ENCODE data around the gene CDC45. TPM values are rescaled to one million over a fixed set of nuclear protein-coding genes. Genes with fewer than 3 reads are reported as not detected.

Gene CDC45
- total and polyA plus RNA-seq, 7 experiments from 2014 or later: 0.35 to 57.7 (median 0.85) TPM

GRCh38 chr22:19447330-19448075 lies 32.2 kb upstream of the CDC45 start, which contains the start of gene C22orf39:
Gene C22orf39, minus strand, starts transcription at chr22:19447711. Its CDS starts 23 bp downstream, at chr22:19447688.
- H3K4me1 ChIP-seq (ENCODE audit: control insufficient read depth in 2 of 2, insufficient read depth in 2 of 2, low read length in 2 of 2): peaks cover 18 to 26% of the 10 kb centered on the region in 2 donors
- peak within 1 kb of the TSS; percentile 81 for H3K27ac ChIP-seq (ENCODE audit: low read depth, low read length)
- Mint-ChIP-seq H3K4me1 (peaks cover 21 to 61% (median 48%) of the 10 kb centered on the region in 7 donors), H3K27ac (peak within 1 kb of the TSS; percentile 84 to 97 (median 94)), H3K27me3 (no peaks in the 10 kb centered on the region), H3K9me3 (no peaks in the 10 kb centered on the region), H3K4me3 (peak within 1 kb of the TSS; percentile 84 to 99 (median 92)), H3K36me3 (peaks cover 4 to 16% (median 5%) of the 10 kb centered on the region in 5 donors)
- intact Hi-C loops (cut with micrococcal nuclease): loop anchor here (1.0 to 5.0 kb wide), 9 partner anchors 15 to 325 kb away; partner anchors contain the start of genes DGCR2 (in 2 of the 2), MRPL40 (in 2 of the 2) and ESS2 (in 1 of the 2)
- POLR2A ChIA-PET: interaction anchor here (1.0 to 3.3 kb wide), 12 partner anchors 8 to 332 kb away, joined by 3 to 41 read pairs (median 4); partner anchors contain the start of genes CDC45, HIRA, MRPL40 and UFD1
- H3K4me3 ChIP-seq (ENCODE audit: low read length): peak within 1 kb of the TSS; percentile 65
- peaks cover 0 to 29% (median 0%) of the 10 kb centered on the region in 3 experiments for H3K36me3 ChIP-seq (ENCODE audit: control insufficient read depth in 2 of 3, insufficient read depth in 3 of 3, low read length in 3 of 3)
- DNase-seq (peak; percentile 69 to 93 (median 90)), ATAC-seq (peak; percentile 94)
- no peaks in the 10 kb centered on the region for H3K9me3 ChIP-seq (ENCODE audit: control insufficient read depth in 2 of 3, low read length in 3 of 3)
- no peaks in the 10 kb centered on the region for H3K27me3 ChIP-seq (ENCODE audit: control insufficient read depth in 2 of 2, insufficient read depth in 2 of 2, low read length in 2 of 2)
- CTCF ChIA-PET: interaction anchor here (0.6 kb wide), 1 partner anchor 34 kb away, joined by 3 read pairs; no protein-coding TSS in a partner anchor

GRCh38 chr22:19448076-19448607 lies 31.6 kb upstream of the CDC45 start:
- Histone ChIP-seq H3K4me1 (ENCODE audit: control insufficient read depth in 2 of 2, insufficient read depth in 2 of 2, low read length in 2 of 2) (peaks cover 18 to 26% of the 10 kb centered on the region in 2 donors), H3K36me3 (ENCODE audit: control insufficient read depth in 2 of 3, insufficient read depth in 3 of 3, low read length in 3 of 3) (peaks cover 0 to 32% (median 0%) of the 10 kb centered on the region in 3 experiments), H3K27ac (ENCODE audit: low read depth, low read length) (peak overlapping the region; percentile 81), H3K4me3 (ENCODE audit: low read length) (peak overlapping the region; percentile 65), H3K9me3 (ENCODE audit: control insufficient read depth in 2 of 3, low read length in 3 of 3) (no peaks in the 10 kb centered on the region), H3K27me3 (ENCODE audit: control insufficient read depth in 2 of 2, insufficient read depth in 2 of 2, low read length in 2 of 2) (no peaks in the 10 kb centered on the region)
- H3K4me1 Mint-ChIP-seq: peaks cover 21 to 56% (median 47%) of the 10 kb centered on the region in 7 donors
- ChIA-PET POLR2A (interaction anchor here (1.3 to 3.3 kb wide), 10 partner anchors 8 to 148 kb away, joined by 3 to 41 read pairs (median 5); partner anchors contain the start of genes CDC45, HIRA, MRPL40 and UFD1), CTCF (interaction anchor here (0.6 kb wide), 1 partner anchor 33 kb away, joined by 3 read pairs; no protein-coding TSS in a partner anchor)
- ATAC-seq: peak; percentile 33
- intact Hi-C loops (cut with micrococcal nuclease): loop anchor here in 1 of 2 donors (5.0 kb wide), 1 partner anchor 326 kb away; the partner anchor contains the start of gene DGCR2
- H3K9me3 Mint-ChIP-seq: no peaks in the 10 kb centered on the region
- peak overlapping the region; percentile 84 to 97 (median 94) for H3K27ac Mint-ChIP-seq
- H3K27me3 Mint-ChIP-seq: no peaks in the 10 kb centered on the region
- DNase-seq: peak in 2 of 9 donors; percentile 30 to 34
- peak overlapping the region; percentile 84 to 99 (median 92) for H3K4me3 Mint-ChIP-seq
- H3K36me3 Mint-ChIP-seq: peaks cover 2 to 18% (median 5%) of the 10 kb centered on the region in 5 donors

- ChIA-PET POLR2A (interaction anchor here (1.3 to 3.3 kb wide), 2 partner anchors 13 to 17 kb away, joined by 4 to 41 read pairs; partner anchors contain the start of genes HIRA and MRPL40), CTCF (no interaction called here)
- DNase-seq (peak in 1 of 9 donors; percentile 37), ATAC-seq (no peak)
- H3K4me3 ChIP-seq (ENCODE audit: low read length): peak overlapping the region; percentile 65
- peak overlapping the region in 8 of 9 donors; percentile 37 to 97 (median 92) for H3K27ac Mint-ChIP-seq
- H3K4me1 Mint-ChIP-seq: peaks cover 21 to 49% (median 40%) of the 10 kb centered on the region in 7 donors
- H3K9me3 ChIP-seq (ENCODE audit: control insufficient read depth in 2 of 3, low read length in 3 of 3): no peaks in the 10 kb centered on the region
- H3K27me3 ChIP-seq (ENCODE audit: control insufficient read depth in 2 of 2, insufficient read depth in 2 of 2, low read length in 2 of 2): no peaks in the 10 kb centered on the region
- H3K4me1 ChIP-seq (ENCODE audit: control insufficient read depth in 2 of 2, insufficient read depth in 2 of 2, low read length in 2 of 2): peaks cover 18 to 26% of the 10 kb centered on the region in 2 donors
- peak overlapping the region; percentile 38 to 96 (median 90) for H3K4me3 Mint-ChIP-seq
- H3K27me3 Mint-ChIP-seq: no peaks in the 10 kb centered on the region
- H3K36me3 ChIP-seq (ENCODE audit: control insufficient read depth in 2 of 3, insufficient read depth in 3 of 3, low read length in 3 of 3): peaks cover 0 to 34% (median 7%) of the 10 kb centered on the region in 3 experiments
- H3K27ac ChIP-seq (ENCODE audit: low read depth, low read length): peak overlapping the region; percentile 81
- intact Hi-C loops (cut with micrococcal nuclease): loop anchor here in 1 of 2 donors (5.0 kb wide), 1 partner anchor 327 kb away; the partner anchor contains the start of gene DGCR2
- peaks cover 0 to 21% (median 5%) of the 10 kb centered on the region in 5 donors for H3K36me3 Mint-ChIP-seq
- no peaks in the 10 kb centered on the region for H3K9me3 Mint-ChIP-seq
These were observed 30.8 kb upstream of the CDC45 start for GRCh38 chr22:19448739-19449421.

- DNase-seq (no peak), ATAC-seq (no peak)
- Histone ChIP-seq H3K4me3 (ENCODE audit: low read length) (no peak overlapping the region), H3K27me3 (ENCODE audit: control insufficient read depth in 2 of 2, insufficient read depth in 2 of 2, low read length in 2 of 2) (no peaks in the 10 kb centered on the region), H3K27ac (ENCODE audit: low read depth, low read length) (no peak overlapping the region), H3K9me3 (ENCODE audit: control insufficient read depth in 2 of 3, low read length in 3 of 3) (no peaks in the 10 kb centered on the region), H3K36me3 (ENCODE audit: control insufficient read depth in 2 of 3, insufficient read depth in 3 of 3, low read length in 3 of 3) (peaks cover 0 to 34% (median 12%) of the 10 kb centered on the region in 3 experiments), H3K4me1 (ENCODE audit: control insufficient read depth in 2 of 2, insufficient read depth in 2 of 2, low read length in 2 of 2) (peaks cover 18 to 24% of the 10 kb centered on the region in 2 donors)
- H3K9me3 Mint-ChIP-seq: no peaks in the 10 kb centered on the region
- peak overlapping the region in 6 of 9 donors; percentile 19 to 93 (median 48) for H3K27ac Mint-ChIP-seq
- peaks cover 2 to 20% (median 10%) of the 10 kb centered on the region in 5 donors for H3K36me3 Mint-ChIP-seq
- intact Hi-C loops (cut with micrococcal nuclease): loop anchor here in 1 of 2 donors (5.0 kb wide), 1 partner anchor 327 kb away; the partner anchor contains the start of gene DGCR2
- H3K4me1 Mint-ChIP-seq: peaks cover 19 to 45% (median 38%) of the 10 kb centered on the region in 7 donors
- H3K4me3 Mint-ChIP-seq: peak overlapping the region in 5 of 10 donors; percentile 9 to 91 (median 38)
- ChIA-PET CTCF (no interaction called here), POLR2A (no interaction called here)
- no peaks in the 10 kb centered on the region for H3K27me3 Mint-ChIP-seq
These were observed 30.3 kb upstream of the CDC45 start for GRCh38 chr22:19449422-19449767.

- Mint-ChIP-seq H3K27ac (peak overlapping the region in 3 of 9 donors; percentile 15 to 73 (median 65)), H3K4me3 (no peak overlapping the region), H3K9me3 (no peaks in the 10 kb centered on the region), H3K27me3 (no peaks in the 10 kb centered on the region), H3K36me3 (peaks cover 5 to 28% (median 18%) of the 10 kb centered on the region in 5 donors), H3K4me1 (peaks cover 16 to 34% (median 26%) of the 10 kb centered on the region in 7 donors)
- Histone ChIP-seq H3K27me3 (ENCODE audit: control insufficient read depth in 2 of 2, insufficient read depth in 2 of 2, low read length in 2 of 2) (no peaks in the 10 kb centered on the region), H3K36me3 (ENCODE audit: control insufficient read depth in 2 of 3, insufficient read depth in 3 of 3, low read length in 3 of 3) (peaks cover 2 to 40% (median 21%) of the 10 kb centered on the region in 3 experiments), H3K4me1 (ENCODE audit: control insufficient read depth in 2 of 2, insufficient read depth in 2 of 2, low read length in 2 of 2) (peaks cover 11 to 19% of the 10 kb centered on the region in 2 donors), H3K4me3 (ENCODE audit: low read length) (no peak overlapping the region), H3K27ac (ENCODE audit: low read depth, low read length) (no peak overlapping the region), H3K9me3 (ENCODE audit: control insufficient read depth in 2 of 3, low read length in 3 of 3) (no peaks in the 10 kb centered on the region)
- ATAC-seq: no peak
- DNase-seq: no peak
- ChIA-PET POLR2A (interaction anchor here (0.6 to 2.3 kb wide), 3 partner anchors 19 to 306 kb away, joined by 3 to 8 read pairs (median 4); partner anchors contain the start of genes ESS2, HIRA and MRPL40), CTCF (interaction anchor here (1.5 kb wide), 1 partner anchor 179 kb away, joined by 4 read pairs; no protein-coding TSS in a partner anchor)
- intact Hi-C loops (cut with micrococcal nuclease): no loop called here
These were observed 29.2 kb upstream of the CDC45 start for GRCh38 chr22:19450363-19451175.
